HEK293 (cell line): ENCODE data around the gene MGAT4D.

ENCODE experiments used
- RBAK ChIP-seq: fragments of 450-650 bp; formaldehyde crosslinking; IDR thresholded peaks from 2 replicates; pipeline ENCODE4 v1.5.1; 2016; ENCODE audit warnings: missing biosample characterization, missing genetic modification characterization
- SALL2 ChIP-seq: fragments of 450-650 bp; formaldehyde crosslinking; IDR thresholded peaks from 2 replicates; pipeline ENCODE4 v1.5.0; 2017; ENCODE audit warnings: missing biosample characterization, mild to moderate bottlenecking, missing genetic modification characterization, borderline replicate concordance
- ZFHX2 ChIP-seq: fragments of 450-650 bp; formaldehyde crosslinking; conservative IDR thresholded peaks from 2 replicates; pipeline ENCODE4 v1.5.1; 2016; ENCODE audit warnings: missing biosample characterization, missing genetic modification characterization
- TF ChIP-seq, protein P1 (sequence below): fragments of 450-650 bp; formaldehyde crosslinking; optimal IDR thresholded peaks from 2 replicates; pipeline ENCODE3; 2016; ENCODE audit warnings: missing biosample characterization, mild to moderate bottlenecking, missing genetic modification characterization

DNA sequence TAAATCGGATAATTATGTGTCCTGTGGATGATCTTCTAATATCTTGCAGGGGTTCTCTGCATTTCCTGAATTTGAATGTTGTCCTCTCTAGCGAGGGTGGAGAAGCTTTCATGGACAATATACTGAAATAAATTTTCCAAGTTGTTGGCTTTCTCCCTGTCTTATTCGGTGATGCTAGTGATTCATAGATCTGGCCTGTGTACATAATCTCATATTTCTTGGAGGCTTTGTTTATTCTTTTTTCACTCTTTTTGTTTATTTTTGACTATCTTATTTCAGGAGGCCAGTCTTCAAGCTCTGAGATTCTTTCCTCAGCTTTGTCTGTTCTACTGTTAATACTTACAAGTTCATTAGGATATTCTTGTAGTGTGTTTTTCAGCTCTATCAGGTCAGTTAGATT is 49.9 kb downstream of the MGAT4D start:
- TF ChIP-seq RBAK (no peak), ZFHX2 (no peak), SALL2 (tag by site-specific recombination) (no peak)
- TF ChIP-seq, protein P1, sequence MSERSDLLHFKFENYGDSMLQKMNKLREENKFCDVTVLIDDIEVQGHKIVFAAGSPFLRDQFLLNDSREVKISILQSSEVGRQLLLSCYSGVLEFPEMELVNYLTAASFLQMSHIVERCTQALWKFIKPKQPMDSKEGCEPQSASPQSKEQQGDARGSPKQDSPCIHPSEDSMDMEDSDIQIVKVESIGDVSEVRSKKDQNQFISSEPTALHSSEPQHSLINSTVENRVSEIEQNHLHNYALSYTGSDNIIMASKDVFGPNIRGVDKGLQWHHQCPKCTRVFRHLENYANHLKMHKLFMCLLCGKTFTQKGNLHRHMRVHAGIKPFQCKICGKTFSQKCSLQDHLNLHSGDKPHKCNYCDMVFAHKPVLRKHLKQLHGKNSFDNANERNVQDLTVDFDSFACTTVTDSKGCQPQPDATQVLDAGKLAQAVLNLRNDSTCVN (tag by site-specific recombination) = no peak
